Fibroblast of skin of abdomen (primary cell): ENCODE results near the gene PDZD2.
"Not testable (repeated sequence)": the region's sequence is repeated elsewhere in the genome, so short reads cannot be mapped to it uniquely, and the experiment has no call there.

Source experiments
- DNase-seq: peaks from one replicate; pipeline ENCODE4 v3.0.0-alpha.2; 2013

The PDZD2 gene

DNA sequence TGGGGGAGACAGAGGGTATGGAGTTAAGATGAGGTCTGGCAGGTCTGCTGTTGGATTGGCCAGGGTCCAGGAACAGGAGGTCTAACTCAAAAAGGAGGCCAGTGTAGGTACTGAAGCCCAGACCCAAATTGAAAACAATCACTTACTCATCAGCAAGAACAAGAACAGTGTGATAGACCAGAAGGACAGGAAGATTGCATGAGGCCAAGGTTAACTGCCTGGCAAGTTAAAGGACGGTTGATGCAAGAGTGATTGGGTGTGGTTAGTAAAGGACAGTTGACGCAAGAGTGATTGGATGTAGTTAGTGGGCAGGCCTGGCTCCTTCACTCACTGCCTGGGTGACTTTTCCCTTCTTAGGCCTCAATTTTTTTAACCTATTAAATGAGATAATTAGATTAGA, 132.6 kb downstream of the PDZD2 start:
- no peak for DNase-seq

DNA sequence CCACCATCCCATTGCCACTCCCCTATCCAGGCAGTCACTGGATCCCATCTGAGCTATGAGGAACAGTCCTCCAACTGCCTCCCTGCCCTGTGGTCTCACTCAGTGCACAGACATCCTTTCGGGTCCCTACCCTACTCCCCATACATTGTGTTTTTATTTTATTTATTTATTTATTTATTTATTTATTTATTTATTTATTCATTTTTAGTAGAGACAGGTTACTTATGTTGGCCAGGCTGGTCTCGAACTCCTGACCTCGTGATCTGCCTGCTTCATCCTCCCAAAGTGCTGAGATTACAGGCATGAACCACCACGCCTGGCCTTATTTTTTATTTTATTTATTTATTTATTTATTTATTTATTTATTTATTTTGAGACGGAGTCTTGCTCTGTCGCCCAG, 137.4 kb downstream of the PDZD2 start:
- not testable (repeated sequence) for DNase-seq

DNA sequence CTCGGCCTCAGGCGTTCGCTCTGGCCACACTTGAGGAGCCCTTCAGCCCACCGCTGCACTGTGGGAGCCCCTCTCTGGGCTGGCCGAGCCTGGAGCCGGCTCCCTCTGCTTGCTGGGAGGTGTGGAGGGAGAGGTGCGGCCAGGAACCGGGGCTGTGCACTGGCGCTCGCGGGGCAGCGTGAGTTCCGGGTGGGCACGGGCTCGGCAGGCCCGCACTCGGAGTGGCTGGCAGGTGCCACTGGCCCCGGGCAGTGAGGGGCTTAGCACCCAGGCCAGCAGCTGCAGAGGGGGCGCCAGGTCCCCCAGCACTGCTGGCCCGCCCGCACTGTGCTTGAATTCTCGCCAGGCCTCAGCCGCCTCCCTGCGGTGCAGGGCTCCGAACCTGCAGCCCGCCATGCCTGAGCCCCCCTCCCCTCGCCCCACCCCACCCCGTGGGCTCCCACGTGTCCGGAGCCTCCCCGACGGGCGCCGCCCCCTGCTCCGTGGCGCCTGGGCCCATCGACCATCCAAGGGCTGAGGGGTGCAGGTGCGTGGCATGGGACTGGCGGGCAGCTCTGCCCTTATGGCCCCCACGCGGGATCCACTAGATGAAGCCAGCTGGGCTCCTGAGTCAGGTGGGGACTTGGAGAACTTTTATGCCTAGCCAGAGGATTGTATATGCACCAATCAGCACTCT, 138.2 kb downstream of the PDZD2 start:
- DNase-seq, result no peak

DNA sequence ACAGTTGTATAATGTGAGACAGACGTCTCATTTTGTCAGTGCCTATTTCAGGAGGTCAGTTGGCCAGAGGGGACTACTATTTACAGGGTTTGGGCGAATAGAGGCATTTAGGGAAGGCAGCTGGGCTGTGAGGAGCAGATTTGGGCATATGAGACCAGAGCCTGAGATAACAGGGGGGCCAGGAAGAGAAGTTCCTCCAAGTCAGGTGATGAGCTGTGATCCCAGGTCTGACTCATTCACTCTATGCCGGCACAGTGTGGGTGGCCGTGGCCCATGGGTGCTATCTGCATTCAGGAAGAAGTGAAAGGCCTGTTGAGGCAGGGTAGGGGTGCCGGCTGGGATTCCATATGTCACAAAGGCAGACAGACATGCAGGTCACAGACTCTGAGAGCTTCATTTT, 142.8 kb downstream of the PDZD2 start:
- DNase-seq, result no peak

DNA sequence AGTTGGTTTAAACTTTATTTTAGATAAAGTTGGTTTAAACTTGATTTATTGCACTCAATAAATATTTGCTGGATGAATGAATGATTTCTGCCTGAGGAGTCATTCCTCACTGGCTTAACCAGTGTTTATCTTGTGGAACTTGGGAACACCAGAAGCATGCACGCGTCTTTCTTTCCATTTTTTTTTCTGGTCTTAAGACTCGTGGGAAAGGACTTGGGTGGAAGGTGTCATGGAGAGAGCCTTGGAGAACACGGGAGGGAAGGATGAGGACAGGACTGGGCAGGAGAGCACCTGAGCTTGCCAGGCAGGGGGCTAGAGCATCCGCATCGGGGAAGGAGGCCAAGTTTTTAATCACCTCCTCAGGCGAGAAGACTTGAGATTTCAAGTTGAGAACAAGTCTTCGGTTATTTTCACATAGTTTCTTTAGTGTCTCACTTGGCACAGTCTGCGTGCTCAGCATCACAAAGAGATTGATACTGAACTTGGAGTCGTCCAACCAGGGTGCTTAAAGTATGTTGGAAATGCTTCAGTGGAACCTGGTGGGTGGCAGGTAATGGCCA, 144.2 kb downstream of the PDZD2 start:
- no peak for DNase-seq

DNA sequence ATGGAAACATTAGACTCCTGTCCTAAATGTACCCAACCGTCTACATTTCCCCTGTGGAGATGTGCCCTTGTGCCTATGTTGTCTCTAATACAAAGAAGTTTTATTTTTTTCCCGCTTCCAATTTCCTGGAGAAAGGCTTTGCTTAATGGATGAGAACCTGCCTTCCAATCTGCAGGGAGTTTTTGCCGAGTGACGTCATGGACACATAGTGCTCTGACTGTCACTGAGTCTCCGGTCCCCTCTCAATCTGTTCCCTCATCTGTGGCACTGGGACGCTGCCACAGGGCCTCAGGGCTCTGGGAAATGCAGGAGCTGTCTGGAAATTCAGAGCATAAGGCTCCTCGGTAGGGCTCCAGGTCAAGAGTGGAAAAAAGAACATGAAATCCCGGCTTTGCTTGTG, 144.8 kb downstream of the PDZD2 start:
- DNase-seq, result no peak

- no peak for DNase-seq
These were observed 147.2 kb downstream of the PDZD2 start for GRCh38 chr5:31786090-31786631.

- DNase-seq, result no peak
These were observed 155.1 kb downstream of the PDZD2 start for GRCh38 chr5:31794009-31794408.

GRCh38 chr5:31798168-31798567, 159.2 kb downstream of the PDZD2 start:
- no peak for DNase-seq

DNA sequence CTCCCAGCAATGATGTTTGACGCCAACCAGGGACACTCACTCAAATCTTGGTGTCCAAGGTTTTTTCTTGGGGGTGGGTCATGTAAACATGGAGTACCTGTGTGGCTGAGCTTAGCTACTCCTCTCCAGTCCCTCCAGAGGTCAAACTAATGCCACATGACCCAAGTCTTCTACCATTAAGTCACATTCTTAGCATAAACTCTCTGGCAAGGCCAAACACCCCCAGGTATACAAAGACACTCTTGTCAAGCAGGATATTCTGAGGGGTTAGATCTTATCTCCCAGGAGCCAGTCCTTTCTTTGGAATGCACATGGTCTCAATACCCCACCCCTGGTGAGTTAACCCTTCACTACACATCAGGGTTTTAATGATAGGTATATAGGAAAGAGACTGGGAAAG, 161.4 kb downstream of the PDZD2 start:
- DNase-seq, result no peak

GRCh38 chr5:31805785-31806400, 167.0 kb downstream of the PDZD2 start:
- no peak for DNase-seq

GRCh38 chr5:31806561-31806960, 167.6 kb downstream of the PDZD2 start:
- peak; percentile 54 for DNase-seq

DNA sequence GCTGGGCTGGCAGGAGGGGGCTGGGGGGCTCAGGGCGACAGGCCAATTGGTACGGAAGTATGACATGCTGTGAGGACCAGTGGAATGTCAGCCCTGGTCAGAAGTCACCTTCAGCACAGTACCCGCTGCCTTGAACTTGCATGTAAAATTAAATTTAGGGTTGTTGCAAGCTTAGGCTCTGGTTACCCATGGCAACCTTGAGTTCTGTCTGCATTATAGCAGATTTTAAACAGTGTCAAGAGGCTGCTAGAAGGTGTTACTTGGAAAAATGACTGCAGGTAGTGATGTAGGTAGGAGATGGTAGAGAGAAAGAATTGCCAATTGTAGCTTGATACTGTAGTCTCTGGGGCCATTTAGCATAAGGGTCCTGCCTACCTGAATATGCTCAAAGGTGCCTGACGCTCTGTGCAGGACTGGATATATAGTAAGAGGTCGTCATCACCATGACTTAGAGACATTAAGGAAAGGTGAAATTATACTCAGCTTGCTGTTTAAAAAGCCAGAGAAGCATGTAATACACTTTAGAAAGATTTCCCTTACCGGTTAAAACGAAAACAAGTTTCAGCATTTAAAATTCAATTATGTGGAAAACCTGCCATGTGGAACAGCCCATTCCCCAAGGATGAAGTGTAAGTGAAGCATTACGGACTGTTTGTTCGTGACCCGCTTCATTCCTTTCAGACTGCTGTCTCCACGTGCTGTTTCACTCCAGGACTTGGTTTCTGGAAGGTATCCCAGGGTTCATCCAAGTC, 169.0 kb downstream of the PDZD2 start:
- no peak for DNase-seq

DNA sequence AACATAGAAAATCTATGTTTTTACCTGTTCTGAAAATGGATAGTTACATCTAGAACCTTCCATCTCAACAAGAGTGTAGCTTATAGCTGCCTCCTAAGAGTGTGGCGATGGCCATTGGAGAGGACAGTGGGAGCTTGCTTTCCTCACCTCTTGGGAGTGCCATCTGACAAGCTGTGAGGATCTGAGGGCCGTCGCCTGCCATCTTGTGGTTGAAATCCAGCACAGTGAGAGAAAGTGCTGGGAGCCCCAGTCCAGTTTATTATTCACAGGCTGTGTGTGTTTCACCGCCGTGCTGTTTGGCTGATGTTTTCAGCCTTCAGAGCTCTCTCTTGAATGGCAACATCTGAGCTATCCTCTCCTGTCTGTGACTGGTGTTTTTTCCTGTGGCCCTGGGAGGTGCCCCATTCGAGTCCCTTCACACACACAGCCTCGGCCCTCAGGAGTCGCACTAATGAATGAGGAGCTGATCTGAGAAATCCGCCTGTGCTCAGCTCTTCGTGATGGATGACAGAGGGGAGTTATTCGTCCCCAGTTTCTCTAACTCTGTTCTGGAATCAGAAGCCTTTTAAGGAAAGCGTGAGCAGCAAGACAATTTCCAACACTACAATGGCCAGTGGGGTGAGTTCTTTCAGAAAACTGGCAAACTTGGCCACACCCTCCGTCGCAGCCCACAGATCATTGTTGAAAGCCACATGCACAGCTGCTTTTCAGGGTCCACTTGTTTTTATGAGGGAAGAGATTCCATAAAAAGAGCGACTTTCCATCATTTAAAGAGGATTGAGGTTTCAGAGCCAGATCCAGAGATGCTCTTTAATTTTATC, 170.3 kb downstream of the PDZD2 start:
- DNase-seq, result peak; percentile 76

GRCh38 chr5:31811210-31811609, 172.3 kb downstream of the PDZD2 start:
- DNase-seq, result peak; percentile 92

GRCh38 chr5:31815376-31815775, 176.4 kb downstream of the PDZD2 start:
- no peak for DNase-seq

GRCh38 chr5:31819926-31820516, 181.1 kb downstream of the PDZD2 start:
- no peak for DNase-seq

- no peak for DNase-seq
These were observed 184.5 kb downstream of the PDZD2 start for GRCh38 chr5:31823472-31823871.

- DNase-seq, result no peak
These were observed 186.1 kb downstream of the PDZD2 start for GRCh38 chr5:31824869-31825517.

DNA sequence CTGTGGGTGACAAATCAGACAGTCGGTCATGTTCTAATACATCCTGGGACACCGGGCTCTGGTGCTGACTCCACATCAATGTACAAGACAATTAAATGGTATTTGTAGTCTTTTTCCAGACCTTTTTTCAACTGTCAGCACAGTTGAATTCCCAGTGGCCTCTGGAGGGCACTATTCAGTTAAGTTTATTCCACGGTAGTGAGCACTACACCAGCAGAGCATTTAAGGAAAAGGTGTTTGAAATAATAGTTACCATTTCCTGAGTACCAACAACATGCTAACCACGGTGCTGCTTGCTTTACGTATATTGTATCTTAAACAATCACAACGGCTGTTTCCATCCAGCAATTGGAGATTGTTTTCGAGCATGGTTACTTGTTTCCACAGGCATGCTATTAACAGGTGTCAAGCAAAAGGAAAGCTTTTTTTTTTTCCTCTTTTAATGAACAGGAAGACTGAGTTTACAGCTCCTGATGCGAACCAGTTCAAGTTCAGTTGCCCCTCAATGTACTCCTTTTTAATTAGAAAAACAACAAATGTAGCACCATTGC, 186.7 kb downstream of the PDZD2 start:
- peak; percentile 62 for DNase-seq

- peak; percentile 95 for DNase-seq
These were observed 188.9 kb downstream of the PDZD2 start for GRCh38 chr5:31827867-31828266.
